ENCODE results near the gene SEMA5A. TPM values are rescaled to one million over a fixed set of nuclear protein-coding genes. Genes with fewer than 3 reads are reported as not detected.

Gene SEMA5A
- total RNA-seq, 3 donors from 2014 or later: 20.3 to 43.8 (median 33.6) TPM

- H3K9me3 ChIP-seq: no peaks in the 10 kb centered on the region
- no peaks in the 10 kb centered on the region for H3K36me3 ChIP-seq (ENCODE audit: low read depth)
- TF ChIP-seq, protein P1, sequence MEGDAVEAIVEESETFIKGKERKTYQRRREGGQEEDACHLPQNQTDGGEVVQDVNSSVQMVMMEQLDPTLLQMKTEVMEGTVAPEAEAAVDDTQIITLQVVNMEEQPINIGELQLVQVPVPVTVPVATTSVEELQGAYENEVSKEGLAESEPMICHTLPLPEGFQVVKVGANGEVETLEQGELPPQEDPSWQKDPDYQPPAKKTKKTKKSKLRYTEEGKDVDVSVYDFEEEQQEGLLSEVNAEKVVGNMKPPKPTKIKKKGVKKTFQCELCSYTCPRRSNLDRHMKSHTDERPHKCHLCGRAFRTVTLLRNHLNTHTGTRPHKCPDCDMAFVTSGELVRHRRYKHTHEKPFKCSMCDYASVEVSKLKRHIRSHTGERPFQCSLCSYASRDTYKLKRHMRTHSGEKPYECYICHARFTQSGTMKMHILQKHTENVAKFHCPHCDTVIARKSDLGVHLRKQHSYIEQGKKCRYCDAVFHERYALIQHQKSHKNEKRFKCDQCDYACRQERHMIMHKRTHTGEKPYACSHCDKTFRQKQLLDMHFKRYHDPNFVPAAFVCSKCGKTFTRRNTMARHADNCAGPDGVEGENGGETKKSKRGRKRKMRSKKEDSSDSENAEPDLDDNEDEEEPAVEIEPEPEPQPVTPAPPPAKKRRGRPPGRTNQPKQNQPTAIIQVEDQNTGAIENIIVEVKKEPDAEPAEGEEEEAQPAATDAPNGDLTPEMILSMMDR (IDR thresholded peaks at IDR 0.05): no peak
- DNase-seq: no peak
- H3K4me3 ChIP-seq: no peak overlapping the region
- intact Hi-C loops (cut with DNase I, micrococcal nuclease): no loop called here
- no peak for ATAC-seq
- H3K4me1 ChIP-seq (ENCODE audit: low read depth): no peaks in the 10 kb centered on the region
Measured at GRCh38 chr5:9370256-9370655, 175.6 kb downstream of the SEMA5A start.

DNA sequence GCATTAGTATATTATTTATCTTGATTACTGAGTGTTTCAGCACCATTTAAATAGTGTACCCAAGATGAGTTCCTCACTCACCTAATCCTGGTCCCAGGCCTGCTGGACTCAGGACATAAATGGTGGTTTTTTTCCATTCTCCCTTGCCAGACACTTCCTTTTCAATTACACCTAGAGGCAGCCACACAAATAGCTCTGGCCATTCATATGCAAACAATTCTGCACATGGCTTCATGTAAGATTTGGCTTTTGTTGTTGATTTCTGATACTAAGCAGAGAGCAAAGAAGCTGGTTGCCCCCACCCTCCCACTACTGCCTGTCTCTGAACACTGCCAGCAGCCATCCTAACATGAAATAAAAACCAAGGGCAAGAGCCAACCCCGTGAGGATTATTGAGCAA, 180.4 kb downstream of the SEMA5A start:
- TF ChIP-seq, protein P1 (IDR thresholded peaks at IDR 0.05): no peak
- intact Hi-C loops (cut with DNase I, micrococcal nuclease): no loop called here
- no peaks in the 10 kb centered on the region for H3K36me3 ChIP-seq (ENCODE audit: low read depth)
- ATAC-seq (no peak), DNase-seq (no peak)
- H3K4me1 ChIP-seq (ENCODE audit: low read depth): no peaks in the 10 kb centered on the region
- H3K4me3 ChIP-seq: no peak overlapping the region
- H3K9me3 ChIP-seq: no peaks in the 10 kb centered on the region

GRCh38 chr5:9363449-9363848, 182.4 kb downstream of the SEMA5A start:
- H3K9me3 ChIP-seq: no peaks in the 10 kb centered on the region
- H3K4me3 ChIP-seq: no peak overlapping the region
- H3K36me3 ChIP-seq (ENCODE audit: low read depth): no peaks in the 10 kb centered on the region
- TF ChIP-seq, protein P1 (IDR thresholded peaks at IDR 0.05): no peak
- intact Hi-C loops (cut with DNase I, micrococcal nuclease): loop anchor here in 1 of 2 donors (5.0 kb wide), 1 partner anchor 179 kb away; no protein-coding TSS in a partner anchor
- no peaks in the 10 kb centered on the region for H3K4me1 ChIP-seq (ENCODE audit: low read depth)
- no peak for DNase-seq
- ATAC-seq: no peak

DNA sequence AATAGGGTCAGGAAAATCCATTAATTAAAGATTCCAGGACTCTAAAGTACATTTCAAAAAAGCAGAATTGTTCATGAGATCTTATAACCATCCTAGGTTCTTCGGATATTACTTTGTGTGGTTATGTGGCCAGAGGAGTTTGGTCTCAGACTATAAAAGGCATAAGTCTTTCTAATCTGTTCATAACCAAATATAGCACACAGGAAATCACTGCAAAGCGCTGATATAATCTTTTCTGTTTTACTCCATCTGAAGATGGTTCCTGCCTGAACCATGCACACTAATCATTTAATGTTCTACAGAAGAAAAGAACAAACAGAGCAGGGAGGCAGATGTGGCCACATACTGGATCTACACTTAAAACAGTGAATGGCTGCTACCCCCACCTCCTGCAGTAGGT, 182.8 kb downstream of the SEMA5A start:
- H3K4me3 ChIP-seq: no peak overlapping the region
- H3K4me1 ChIP-seq (ENCODE audit: low read depth): no peaks in the 10 kb centered on the region
- ATAC-seq (no peak), DNase-seq (no peak)
- TF ChIP-seq, protein P1 (IDR thresholded peaks at IDR 0.05): no peak
- intact Hi-C loops (cut with DNase I, micrococcal nuclease): loop anchor here in 1 of 2 donors (5.0 kb wide), 1 partner anchor 179 kb away; no protein-coding TSS in a partner anchor
- no peaks in the 10 kb centered on the region for H3K36me3 ChIP-seq (ENCODE audit: low read depth)
- H3K9me3 ChIP-seq: no peaks in the 10 kb centered on the region

GRCh38 chr5:9362600-9362999, 183.3 kb downstream of the SEMA5A start:
- no peaks in the 10 kb centered on the region for H3K36me3 ChIP-seq (ENCODE audit: low read depth)
- TF ChIP-seq, protein P1 (IDR thresholded peaks at IDR 0.05): no peak
- no peak overlapping the region for H3K4me3 ChIP-seq
- H3K9me3 ChIP-seq: no peaks in the 10 kb centered on the region
- DNase-seq (no peak), ATAC-seq (no peak)
- intact Hi-C loops (cut with DNase I, micrococcal nuclease): loop anchor here in 1 of 2 donors (5.0 kb wide), 1 partner anchor 180 kb away; no protein-coding TSS in a partner anchor
- H3K4me1 ChIP-seq (ENCODE audit: low read depth): no peaks in the 10 kb centered on the region

DNA sequence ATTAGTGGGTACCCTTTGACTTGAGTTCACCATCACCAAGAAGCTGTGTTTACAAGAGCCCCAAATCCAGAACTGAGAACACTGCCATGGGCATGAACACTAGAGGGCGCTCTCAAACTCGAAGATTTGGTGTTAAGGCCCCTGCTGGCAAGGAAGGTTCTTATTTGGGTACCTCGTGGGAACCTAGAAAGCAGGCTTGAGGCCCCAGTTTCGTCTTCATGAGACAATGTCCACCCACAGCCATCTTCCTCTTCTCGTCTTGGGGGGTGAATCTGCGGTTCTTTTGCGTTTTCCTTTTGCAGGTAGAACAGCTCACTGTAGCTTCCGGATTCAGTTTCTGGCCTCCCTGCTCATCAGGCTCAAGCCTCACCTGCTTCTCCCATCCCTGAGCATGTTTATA, 184.0 kb downstream of the SEMA5A start:
- Histone ChIP-seq H3K4me1 (ENCODE audit: low read depth) (no peaks in the 10 kb centered on the region), H3K9me3 (no peaks in the 10 kb centered on the region), H3K36me3 (ENCODE audit: low read depth) (no peaks in the 10 kb centered on the region), H3K4me3 (no peak overlapping the region)
- intact Hi-C loops (cut with DNase I, micrococcal nuclease): loop anchor here in 1 of 2 donors (5.0 kb wide), 1 partner anchor 180 kb away; no protein-coding TSS in a partner anchor
- TF ChIP-seq, protein P1 (IDR thresholded peaks at IDR 0.05): peak; percentile 32
- peak in 2 of 3 donors; percentile 48 to 83 for DNase-seq
- peak; percentile 80 for ATAC-seq
